ENCODE results near the gene ATP1A1.

Gene ATP1A1

DNA sequence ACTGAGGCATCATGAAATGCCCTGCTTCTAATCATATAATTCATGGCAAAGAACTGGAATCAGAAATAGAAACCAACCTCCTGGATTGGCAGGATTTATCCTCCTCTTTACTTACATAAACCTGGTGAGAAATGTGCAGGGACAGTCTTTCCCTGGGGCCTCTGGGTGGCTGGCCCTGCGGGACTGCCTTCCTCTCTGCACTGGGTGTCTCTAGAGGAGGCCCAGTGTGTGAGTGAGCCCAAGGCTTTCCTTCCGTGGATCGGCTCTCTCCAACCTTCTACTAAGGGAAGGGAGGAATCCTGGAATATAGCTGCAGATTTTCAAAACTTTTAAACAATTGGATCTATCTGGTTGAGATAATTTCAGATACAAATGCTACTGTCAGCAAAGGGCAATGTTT is 11.4 kb upstream of the ATP1A1 start:
- TF ChIP-seq CTCF (IDR thresholded peaks at IDR 0.05; ENCODE audit: low read depth, low read length) = no peak
- H3K4me3 ChIP-seq (ENCODE audit: low read depth, low read length) = no peak overlapping the region

DNA sequence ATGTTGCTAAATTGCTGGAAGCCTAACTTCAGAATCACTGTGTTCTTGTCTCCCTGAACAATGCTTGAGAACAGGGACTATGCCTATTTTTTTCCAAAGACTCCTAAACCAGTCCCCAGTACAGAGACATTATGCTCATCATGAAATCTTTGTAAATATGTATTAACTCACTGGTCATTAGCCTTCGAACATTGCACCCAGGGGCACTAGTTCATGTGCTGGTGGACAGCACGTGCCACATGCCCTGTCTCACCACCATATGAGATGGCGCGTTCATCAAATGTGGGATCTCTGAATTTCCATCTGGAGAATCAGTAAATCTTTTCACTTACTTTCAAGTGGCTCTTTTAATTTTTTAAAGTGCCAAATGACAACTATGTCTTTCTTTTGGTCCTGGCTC is 11.0 kb upstream of the ATP1A1 start:
- H3K4me3 ChIP-seq (ENCODE audit: low read depth, low read length) = no peak overlapping the region
- TF ChIP-seq CTCF (IDR thresholded peaks at IDR 0.05; ENCODE audit: low read depth, low read length) = no peak

DNA sequence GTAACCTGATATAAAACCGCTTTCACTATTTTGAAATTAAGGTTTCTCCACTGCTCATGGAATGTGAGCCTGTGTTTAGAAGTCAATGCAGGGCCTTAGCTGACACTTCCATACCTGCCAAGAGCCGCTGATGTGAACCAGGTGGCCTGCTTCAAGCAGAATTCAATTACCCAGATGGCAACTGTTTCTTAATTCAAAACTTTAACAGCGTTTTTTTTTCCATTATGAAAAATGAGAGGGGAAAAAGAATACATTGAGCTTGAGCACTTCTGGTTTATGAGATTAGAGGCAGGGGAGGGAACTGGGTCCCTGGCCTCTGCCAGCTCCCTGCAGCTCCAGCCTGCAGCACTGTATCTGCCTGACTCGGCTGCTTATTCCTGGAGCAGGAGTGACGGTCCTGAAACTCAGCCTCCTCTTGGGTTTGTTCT is 7.7 kb upstream of the ATP1A1 start:
- no peak overlapping the region for H3K4me3 ChIP-seq (ENCODE audit: low read depth, low read length)
- TF ChIP-seq CTCF (IDR thresholded peaks at IDR 0.05; ENCODE audit: low read depth, low read length) = no peak

DNA sequence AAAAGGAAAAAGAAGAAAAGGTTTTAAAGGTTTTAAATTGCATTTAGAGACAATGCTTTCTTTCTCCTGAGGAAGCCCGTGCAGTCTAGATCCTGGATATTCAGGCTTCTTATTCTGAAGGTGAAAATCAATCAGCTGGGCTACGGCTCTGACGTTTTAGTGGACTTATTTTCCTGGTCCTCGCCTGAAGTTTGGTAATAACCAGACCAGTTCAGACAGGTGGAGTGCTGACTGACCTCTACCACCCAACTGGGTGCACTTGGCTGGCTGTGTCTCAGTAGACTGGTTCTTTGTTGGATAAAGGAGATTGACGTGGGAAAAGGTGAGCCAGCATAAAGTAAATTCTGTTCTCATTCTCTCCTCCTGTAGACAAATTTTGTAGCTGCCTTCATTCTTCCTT is 7.2 kb upstream of the ATP1A1 start:
- no peak overlapping the region for H3K4me3 ChIP-seq (ENCODE audit: low read depth, low read length)
- no peak for TF ChIP-seq CTCF (IDR thresholded peaks at IDR 0.05; ENCODE audit: low read depth, low read length)

DNA sequence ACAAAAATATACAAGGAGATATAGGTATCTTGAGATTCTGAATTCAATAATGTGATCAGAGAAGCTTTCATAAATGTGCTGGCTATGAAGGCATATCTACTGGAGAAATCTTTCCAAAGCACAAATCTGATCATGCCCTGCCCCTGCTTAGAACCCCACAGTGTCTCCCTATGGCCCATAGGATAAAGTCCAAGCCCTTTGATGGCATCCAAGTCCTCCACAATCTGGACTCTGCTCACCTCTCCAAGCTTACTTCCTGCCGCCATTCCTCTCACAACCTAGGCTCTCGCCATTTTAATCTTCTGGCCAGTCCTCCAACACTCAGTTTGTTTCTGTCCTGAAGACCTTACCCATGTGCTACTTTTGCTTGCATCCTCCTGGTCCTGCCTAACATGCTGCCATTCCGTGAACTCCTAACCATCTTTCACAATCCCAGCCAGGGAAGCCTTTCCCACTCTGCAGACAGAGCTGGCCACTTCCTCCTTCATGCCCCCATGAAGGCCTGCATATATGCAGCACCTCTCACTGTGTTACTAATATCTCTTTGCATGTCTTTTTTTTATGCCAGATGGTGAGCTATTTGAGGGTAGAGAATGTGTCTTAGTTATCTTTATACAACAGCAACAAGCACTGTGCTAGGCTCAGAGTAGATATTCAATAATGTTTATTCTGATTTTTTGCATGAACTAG is 5.6 kb upstream of the ATP1A1 start:
- no peak for TF ChIP-seq CTCF (IDR thresholded peaks at IDR 0.05; ENCODE audit: low read depth, low read length)
- no peak overlapping the region for H3K4me3 ChIP-seq (ENCODE audit: low read depth, low read length)

DNA sequence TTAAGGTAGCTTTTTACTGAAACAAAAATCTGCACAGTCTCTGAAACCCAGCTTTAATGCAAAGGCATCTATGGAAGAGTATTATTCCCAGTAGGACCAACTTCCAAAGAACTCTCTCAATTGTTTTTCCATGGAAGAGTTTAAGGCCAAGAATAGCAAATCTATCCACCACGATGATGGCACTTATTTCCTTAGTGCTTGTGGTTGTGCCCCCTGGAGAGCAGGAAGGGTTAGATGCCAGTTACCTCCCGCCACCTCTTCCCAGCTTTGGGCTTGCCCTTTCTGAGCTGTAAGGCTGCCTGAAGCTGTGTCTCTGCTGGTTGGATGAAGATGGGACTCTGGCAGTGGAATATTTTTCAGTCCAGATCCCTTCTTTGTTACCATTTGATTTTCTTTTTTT is 4.8 kb upstream of the ATP1A1 start:
- TF ChIP-seq CTCF (IDR thresholded peaks at IDR 0.05; ENCODE audit: low read depth, low read length) = no peak
- H3K4me3 ChIP-seq (ENCODE audit: low read depth, low read length) = no peak overlapping the region

- TF ChIP-seq CTCF (IDR thresholded peaks at IDR 0.05; ENCODE audit: low read depth, low read length) = no peak
- no peak overlapping the region for H3K4me3 ChIP-seq (ENCODE audit: low read depth, low read length)
Measured at GRCh38 chr1:116370181-116370580, 2.9 kb upstream of the ATP1A1 start.
